GM12864 (cell line): ENCODE measurements around the gene SESN3.

Experiments
- DNase-seq: peaks from one replicate; pipeline ENCODE4 v3.0.0-alpha.2; 2011; ENCODE audit warnings: low read depth
- H3K4me3 ChIP-seq: 2 replicates; pipeline ENCODE4 v1.5.1; 2011; ENCODE audit warnings: mild to moderate bottlenecking, low read depth, low read length, control low read depth
- CTCF ChIP-seq: IDR thresholded peaks from 2 replicates; pipeline ENCODE4 v1.5.1; 2011; ENCODE audit warnings: low read depth, mild to moderate bottlenecking, moderate library complexity, low read length, control low read depth, inconsistent platforms; ENCODE audit errors: missing control alignments

The SESN3 gene

GRCh38 chr11:95145430-95146060 lies 85.5 kb downstream of the SESN3 start:
- no peak for DNase-seq
- TF ChIP-seq CTCF, result no peak
- no peak overlapping the region for H3K4me3 ChIP-seq

GRCh38 chr11:95144313-95145235 lies 86.4 kb downstream of the SESN3 start:
- DNase-seq, result no peak
- TF ChIP-seq CTCF, result no peak
- H3K4me3 ChIP-seq, result no peak overlapping the region

- TF ChIP-seq CTCF, result no peak
- no peak for DNase-seq
- no peak overlapping the region for H3K4me3 ChIP-seq
Observed at GRCh38 chr11:95143106-95143681, 87.8 kb downstream of the SESN3 start.

GRCh38 chr11:95142431-95142830 lies 88.6 kb downstream of the SESN3 start:
- no peak for TF ChIP-seq CTCF
- no peak for DNase-seq
- no peak overlapping the region for H3K4me3 ChIP-seq

- DNase-seq, result no peak
- no peak overlapping the region for H3K4me3 ChIP-seq
- no peak for TF ChIP-seq CTCF
Observed at GRCh38 chr11:95140397-95141033, 90.5 kb downstream of the SESN3 start.

GRCh38 chr11:95138448-95138847 lies 92.6 kb downstream of the SESN3 start:
- TF ChIP-seq CTCF, result peak; percentile 46
- no peak for DNase-seq
- H3K4me3 ChIP-seq, result no peak overlapping the region
